DMS153 (cell line): Measurements from ENCODE around the gene IGSF21.

Source experiments
- DNase-seq: peaks from one replicate; lab custom pipeline; 2025; lab: John Stamatoyannopoulos, UW

IGSF21 gene

GRCh38 chr1:18422076-18422777, 314.6 kb downstream of the IGSF21 start:
- no peak for DNase-seq

GRCh38 chr1:18422954-18423353, 315.4 kb downstream of the IGSF21 start:
- no peak for DNase-seq

DNA sequence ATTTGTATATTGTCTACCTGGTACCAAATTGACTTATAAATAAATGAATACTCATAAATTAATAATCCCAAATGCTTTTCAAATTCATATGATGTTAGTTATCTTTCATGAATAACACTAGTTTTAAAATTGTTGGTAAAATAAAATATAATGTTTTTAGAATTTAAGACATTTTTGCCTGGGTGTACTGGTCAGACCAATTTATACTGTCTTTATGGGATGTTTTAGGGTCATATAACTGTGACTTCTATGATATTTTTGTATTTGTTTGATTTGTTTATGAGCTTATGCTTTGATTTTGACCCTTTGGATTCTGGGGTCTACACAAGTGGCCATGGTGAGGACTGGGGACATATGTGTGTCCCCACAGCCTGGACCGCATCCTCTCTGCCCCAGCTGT, 319.0 kb downstream of the IGSF21 start:
- no peak for DNase-seq
